T follicular helper cell (primary cell): ENCODE measurements around the gene C1orf21.

Experiments used
- DNase-seq: peaks from one replicate; pipeline ENCODE4 v3.0.0-alpha.2; 2020; ENCODE audit warnings: low read depth

Gene C1orf21

GRCh38 chr1:184660462-184661191, 273.8 kb downstream of the C1orf21 start:
- DNase-seq, result no peak

GRCh38 chr1:184661801-184662200, 275.0 kb downstream of the C1orf21 start:
- no peak for DNase-seq

- no peak for DNase-seq
Observed at GRCh38 chr1:184664042-184664660, 277.3 kb downstream of the C1orf21 start.

GRCh38 chr1:184664661-184665060, 277.8 kb downstream of the C1orf21 start:
- no peak for DNase-seq

GRCh38 chr1:184665360-184665759, 278.5 kb downstream of the C1orf21 start:
- no peak for DNase-seq

GRCh38 chr1:184669391-184669790, 282.6 kb downstream of the C1orf21 start:
- no peak for DNase-seq

- no peak for DNase-seq
Observed at GRCh38 chr1:184672013-184672726, 285.3 kb downstream of the C1orf21 start.

GRCh38 chr1:184673305-184673704, 286.5 kb downstream of the C1orf21 start:
- no peak for DNase-seq

- DNase-seq, result no peak
Observed at GRCh38 chr1:184677344-184677743, 290.5 kb downstream of the C1orf21 start.
